IMR-90 (cell line): Measurements from ENCODE around the gene SPNS2.

ENCODE experiments used
- BHLHE40 ChIP-seq: fragments of 150-350 bp; IDR thresholded peaks from 2 replicates; pipeline ENCODE4 v1.6.1; 2016; ENCODE audit warnings: mild to moderate bottlenecking, low read depth, low read length
- POLR2A ChIP-seq: IDR thresholded peaks from 2 replicates; pipeline ENCODE4 v1.6.1; 2012; ENCODE audit warnings: mild to moderate bottlenecking, low read depth, low read length
- TF ChIP-seq, protein P1 (sequence below): conservative IDR thresholded peaks from 2 replicates; pipeline ENCODE4 v1.5.1; 2012; ENCODE audit warnings: mild to moderate bottlenecking, low read depth, low read length, improper control_type of control experiment
- TF ChIP-seq, protein P2 (sequence below): fragments of 150-350 bp; IDR thresholded peaks from 2 replicates; pipeline ENCODE4 v1.6.1; 2017; ENCODE audit warnings: mild to moderate bottlenecking, antibody characterized with exemption, low read length, low read depth

- TF ChIP-seq BHLHE40 = no peak
- TF ChIP-seq POLR2A = no peak
- TF ChIP-seq, protein P1, sequence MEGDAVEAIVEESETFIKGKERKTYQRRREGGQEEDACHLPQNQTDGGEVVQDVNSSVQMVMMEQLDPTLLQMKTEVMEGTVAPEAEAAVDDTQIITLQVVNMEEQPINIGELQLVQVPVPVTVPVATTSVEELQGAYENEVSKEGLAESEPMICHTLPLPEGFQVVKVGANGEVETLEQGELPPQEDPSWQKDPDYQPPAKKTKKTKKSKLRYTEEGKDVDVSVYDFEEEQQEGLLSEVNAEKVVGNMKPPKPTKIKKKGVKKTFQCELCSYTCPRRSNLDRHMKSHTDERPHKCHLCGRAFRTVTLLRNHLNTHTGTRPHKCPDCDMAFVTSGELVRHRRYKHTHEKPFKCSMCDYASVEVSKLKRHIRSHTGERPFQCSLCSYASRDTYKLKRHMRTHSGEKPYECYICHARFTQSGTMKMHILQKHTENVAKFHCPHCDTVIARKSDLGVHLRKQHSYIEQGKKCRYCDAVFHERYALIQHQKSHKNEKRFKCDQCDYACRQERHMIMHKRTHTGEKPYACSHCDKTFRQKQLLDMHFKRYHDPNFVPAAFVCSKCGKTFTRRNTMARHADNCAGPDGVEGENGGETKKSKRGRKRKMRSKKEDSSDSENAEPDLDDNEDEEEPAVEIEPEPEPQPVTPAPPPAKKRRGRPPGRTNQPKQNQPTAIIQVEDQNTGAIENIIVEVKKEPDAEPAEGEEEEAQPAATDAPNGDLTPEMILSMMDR = no peak
- TF ChIP-seq, protein P2, sequence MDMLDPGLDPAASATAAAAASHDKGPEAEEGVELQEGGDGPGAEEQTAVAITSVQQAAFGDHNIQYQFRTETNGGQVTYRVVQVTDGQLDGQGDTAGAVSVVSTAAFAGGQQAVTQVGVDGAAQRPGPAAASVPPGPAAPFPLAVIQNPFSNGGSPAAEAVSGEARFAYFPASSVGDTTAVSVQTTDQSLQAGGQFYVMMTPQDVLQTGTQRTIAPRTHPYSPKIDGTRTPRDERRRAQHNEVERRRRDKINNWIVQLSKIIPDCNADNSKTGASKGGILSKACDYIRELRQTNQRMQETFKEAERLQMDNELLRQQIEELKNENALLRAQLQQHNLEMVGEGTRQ = no peak
Measured at GRCh38 chr17:4485676-4486646, 12.7 kb upstream of the SPNS2 start.
